ENCODE measurements around the gene DLGAP1. TPM values are rescaled to one million over a fixed set of nuclear protein-coding genes. Genes with fewer than 3 reads are reported as not detected.
"Not testable (repeated sequence)": the region's sequence is repeated elsewhere in the genome, so short reads cannot be mapped to it uniquely, and the experiment has no call there.

Gene DLGAP1
- total and polyA plus RNA-seq, 5 experiments from 2014 or later: not detected

DNA sequence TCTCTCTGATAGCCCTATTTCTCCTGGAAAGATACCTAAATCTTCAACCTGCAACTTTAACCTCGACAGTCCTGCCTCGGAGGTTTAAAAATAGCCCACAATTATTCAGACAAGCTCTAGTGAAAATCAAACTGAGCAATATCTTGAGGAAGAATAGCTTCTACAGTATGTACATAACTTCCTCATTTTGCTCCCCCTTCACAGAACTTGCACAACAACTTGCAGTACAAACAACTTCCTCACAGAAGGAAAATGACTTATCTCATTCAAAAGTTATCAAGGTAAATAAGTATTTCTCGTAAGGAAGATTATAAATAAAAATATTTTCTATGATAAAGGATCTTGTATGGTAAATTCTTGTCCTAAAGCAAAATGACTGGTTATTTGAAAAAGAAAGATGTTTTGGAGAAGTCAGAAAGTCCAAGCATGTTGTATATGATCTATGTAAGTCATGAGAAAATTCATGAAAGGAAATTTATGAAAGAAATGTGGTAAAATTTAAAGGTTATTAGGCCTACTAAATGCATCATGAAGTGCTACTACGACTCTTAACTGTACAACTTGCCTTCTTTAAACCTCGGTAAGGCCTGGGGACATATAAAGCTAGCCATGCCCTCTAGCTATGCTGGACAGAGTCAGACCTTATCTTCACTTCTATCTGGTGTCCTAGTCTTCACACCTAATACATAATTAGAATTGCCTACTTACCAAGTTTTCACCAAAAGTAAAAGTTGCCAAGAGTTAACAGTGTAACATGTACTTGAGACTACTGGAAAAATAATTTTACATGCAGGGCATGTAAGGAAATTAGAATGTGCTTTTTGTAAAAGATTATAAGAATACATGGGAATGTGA lies 394.5 kb downstream of the DLGAP1 start:
- peaks cover 4 to 30% (median 14%) of the 10 kb centered on the region in 9 donors for H3K9me3 Mint-ChIP-seq
- H3K4me1 Mint-ChIP-seq: no peaks in the 10 kb centered on the region
- DNase-seq (no peak), ATAC-seq (no peak)
- peaks cover 2 to 25% (median 10%) of the 10 kb centered on the region in 5 donors for H3K27me3 Mint-ChIP-seq
- no peak overlapping the region for H3K4me3 Mint-ChIP-seq
- peaks cover 0 to 9% (median 0%) of the 10 kb centered on the region in 3 donors for H3K36me3 Mint-ChIP-seq
- POLR2A ChIA-PET: no interaction called here
- no peak overlapping the region for H3K27ac Mint-ChIP-seq

GRCh38 chr18:4058179-4058578 lies 396.9 kb downstream of the DLGAP1 start:
- peaks cover 0 to 9% (median 0%) of the 10 kb centered on the region in 3 donors for H3K36me3 Mint-ChIP-seq
- H3K9me3 Mint-ChIP-seq: peaks cover 0 to 21% (median 13%) of the 10 kb centered on the region in 9 donors

DNA sequence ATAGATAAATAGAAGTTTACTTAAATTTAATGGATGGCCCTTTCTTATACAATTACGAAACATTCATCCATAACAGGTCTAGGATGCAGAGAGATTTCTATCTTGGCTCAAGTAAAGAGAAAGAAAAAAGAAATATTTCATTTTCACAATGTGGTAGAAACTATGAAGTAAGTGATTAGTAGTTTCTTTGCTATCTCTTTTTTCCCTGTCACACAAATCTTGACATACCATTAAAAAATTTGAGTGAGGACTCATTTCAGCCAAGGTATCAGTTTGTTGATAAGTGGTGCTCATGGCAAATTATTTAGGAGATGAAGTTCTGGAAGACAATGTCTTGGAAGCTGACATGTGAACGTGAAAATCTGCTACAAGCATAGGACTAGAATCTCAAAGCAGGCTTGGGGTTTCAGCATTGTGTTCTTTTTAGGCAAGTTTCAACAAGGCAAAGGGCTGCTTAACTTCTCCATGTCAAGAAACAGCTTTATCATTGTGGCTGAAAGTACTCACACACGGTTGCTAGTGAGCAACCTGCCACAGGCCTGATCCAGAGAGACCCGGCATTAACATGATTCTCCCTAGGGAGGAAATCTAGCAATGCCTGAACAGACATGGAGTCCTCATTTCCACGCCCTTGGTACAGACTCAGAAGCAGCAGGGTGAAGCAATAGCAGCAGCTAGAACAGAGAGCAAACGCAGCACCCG lies 414.6 kb downstream of the DLGAP1 start:
- H3K36me3 Mint-ChIP-seq: no peaks in the 10 kb centered on the region
- no peaks in the 10 kb centered on the region for H3K4me1 Mint-ChIP-seq
- H3K27me3 Mint-ChIP-seq: peaks cover 0 to 22% (median 6%) of the 10 kb centered on the region in 5 donors
- no peaks in the 10 kb centered on the region for H3K9me3 Mint-ChIP-seq
- POLR2A ChIA-PET: no interaction called here
- H3K27ac Mint-ChIP-seq: no peak overlapping the region
- DNase-seq: no peak
- ATAC-seq: no peak
- no peak overlapping the region for H3K4me3 Mint-ChIP-seq

More at GRCh38 chr18:4058179-4058578, 396.9 kb downstream of the DLGAP1 start:
- POLR2A ChIA-PET: no interaction called here
- Mint-ChIP-seq H3K27me3 (peaks cover 0 to 11% (median 9%) of the 10 kb centered on the region in 5 donors), H3K4me3 (no peak overlapping the region), H3K27ac (no peak overlapping the region), H3K4me1 (no peaks in the 10 kb centered on the region)
- ATAC-seq: no peak
- DNase-seq: no peak

DNA sequence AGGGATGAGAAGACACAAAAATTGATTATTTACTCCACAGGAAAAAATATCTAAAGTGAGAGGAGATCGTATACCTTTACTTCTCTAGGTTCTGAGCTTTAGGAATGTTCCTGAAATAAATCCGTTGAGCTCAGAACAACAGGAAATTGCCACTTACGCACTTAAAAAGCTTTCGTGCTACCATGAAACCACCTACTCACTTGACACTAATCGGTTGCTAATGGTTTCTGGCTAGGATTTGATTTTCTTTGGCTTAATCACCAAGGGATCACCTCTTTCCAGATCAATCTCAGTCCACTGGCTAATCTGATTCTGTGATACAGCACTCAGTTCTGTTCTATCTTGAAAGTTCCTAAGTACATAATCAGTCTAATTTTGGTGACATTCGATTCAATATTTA lies 419.6 kb downstream of the DLGAP1 start:
- no peak overlapping the region for H3K4me3 Mint-ChIP-seq
- peaks cover 0 to 22% (median 8%) of the 10 kb centered on the region in 5 donors for H3K27me3 Mint-ChIP-seq
- H3K27ac Mint-ChIP-seq: no peak overlapping the region
- H3K4me1 Mint-ChIP-seq: no peaks in the 10 kb centered on the region
- DNase-seq (no peak), ATAC-seq (no peak)
- no peaks in the 10 kb centered on the region for H3K36me3 Mint-ChIP-seq
- POLR2A ChIA-PET: no interaction called here
- H3K9me3 Mint-ChIP-seq: peaks cover 0 to 7% (median 0%) of the 10 kb centered on the region in 9 donors

GRCh38 chr18:4034815-4035214 lies 420.3 kb downstream of the DLGAP1 start:
- H3K36me3 Mint-ChIP-seq, H3K27ac Mint-ChIP-seq, ATAC-seq, H3K4me3 Mint-ChIP-seq, H3K4me1 Mint-ChIP-seq, POLR2A ChIA-PET, H3K9me3 Mint-ChIP-seq, DNase-seq: not testable (repeated sequence)
- H3K27me3 Mint-ChIP-seq: peaks cover 1 to 22% (median 8%) of the 10 kb centered on the region in 5 donors

DNA sequence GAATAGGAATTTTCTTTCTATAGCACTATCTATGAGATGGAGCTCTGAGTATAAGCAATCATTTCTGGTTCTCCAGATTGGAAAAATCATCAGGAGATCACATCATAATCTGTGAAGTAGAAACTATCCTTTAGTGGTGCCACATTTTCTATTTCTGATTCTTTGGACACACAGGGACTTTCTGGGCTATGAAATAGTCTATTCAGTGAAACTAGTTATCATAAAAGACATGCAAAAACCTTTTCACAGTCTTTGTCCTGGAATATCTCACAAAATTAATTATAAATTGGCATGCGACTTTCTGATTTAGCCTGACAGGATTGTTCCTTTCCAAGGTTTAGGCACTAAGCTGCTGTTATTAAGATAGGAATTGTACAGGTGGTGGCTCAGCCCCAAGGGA lies 428.6 kb downstream of the DLGAP1 start:
- no peaks in the 10 kb centered on the region for H3K36me3 Mint-ChIP-seq
- DNase-seq (no peak), ATAC-seq (no peak)
- no peak overlapping the region for H3K27ac Mint-ChIP-seq
- no peak overlapping the region for H3K4me3 Mint-ChIP-seq
- POLR2A ChIA-PET: no interaction called here
- H3K4me1 Mint-ChIP-seq: no peaks in the 10 kb centered on the region
- peaks cover 0 to 20% (median 3%) of the 10 kb centered on the region in 9 donors for H3K9me3 Mint-ChIP-seq
- H3K27me3 Mint-ChIP-seq: peaks cover 0 to 15% (median 4%) of the 10 kb centered on the region in 5 donors

DNA sequence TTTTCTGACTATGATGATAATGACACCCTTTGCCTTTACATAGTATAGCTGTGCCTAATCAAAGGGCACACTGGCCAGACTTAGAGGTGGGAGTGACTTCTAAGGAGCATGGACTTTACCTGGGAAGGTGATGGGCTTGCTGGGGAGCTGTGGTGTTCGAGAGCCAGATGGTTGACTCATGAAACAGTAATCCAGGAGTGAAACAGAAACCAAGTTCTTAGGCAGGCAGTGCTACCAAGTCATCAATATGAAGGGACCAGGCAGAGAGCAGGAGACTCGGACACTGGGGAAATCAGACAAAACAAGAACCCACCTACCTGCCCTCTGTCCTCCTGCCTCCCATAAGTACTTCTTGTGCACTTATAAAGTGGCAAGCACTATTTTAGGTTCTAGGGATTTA lies 430.4 kb downstream of the DLGAP1 start:
- no peak overlapping the region for H3K27ac Mint-ChIP-seq
- peaks cover 0 to 20% (median 3%) of the 10 kb centered on the region in 9 donors for H3K9me3 Mint-ChIP-seq
- POLR2A ChIA-PET: no interaction called here
- no peak overlapping the region for H3K4me3 Mint-ChIP-seq
- no peaks in the 10 kb centered on the region for H3K4me1 Mint-ChIP-seq
- no peak for ATAC-seq
- no peak for DNase-seq
- no peaks in the 10 kb centered on the region for H3K36me3 Mint-ChIP-seq
- H3K27me3 Mint-ChIP-seq: peaks cover 0 to 13% (median 2%) of the 10 kb centered on the region in 5 donors

DNA sequence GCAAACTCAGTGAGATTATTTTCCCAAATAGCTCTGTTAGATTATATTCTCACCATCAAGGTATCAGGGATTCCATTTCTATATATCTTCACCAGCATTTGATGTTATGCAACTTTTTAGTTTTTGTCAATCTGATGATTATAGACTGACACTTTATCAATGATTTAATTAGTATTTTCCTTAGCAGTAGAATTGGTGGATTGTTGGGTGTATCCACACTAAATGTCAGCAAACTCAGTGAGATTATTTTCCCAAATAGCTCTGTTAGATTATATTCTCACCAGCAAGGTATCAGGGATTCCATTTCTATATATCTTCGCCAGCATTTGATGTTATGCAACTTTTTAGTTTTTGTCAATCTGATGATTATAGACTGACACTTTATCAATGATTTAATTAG lies 432.4 kb downstream of the DLGAP1 start:
- H3K36me3 Mint-ChIP-seq, POLR2A ChIA-PET, H3K4me1 Mint-ChIP-seq, ATAC-seq, H3K27ac Mint-ChIP-seq, DNase-seq, H3K4me3 Mint-ChIP-seq: not testable (repeated sequence)
- Mint-ChIP-seq H3K9me3 (peaks cover 0 to 20% (median 3%) of the 10 kb centered on the region in 9 donors), H3K27me3 (peaks cover 0 to 15% (median 2%) of the 10 kb centered on the region in 5 donors)

DNA sequence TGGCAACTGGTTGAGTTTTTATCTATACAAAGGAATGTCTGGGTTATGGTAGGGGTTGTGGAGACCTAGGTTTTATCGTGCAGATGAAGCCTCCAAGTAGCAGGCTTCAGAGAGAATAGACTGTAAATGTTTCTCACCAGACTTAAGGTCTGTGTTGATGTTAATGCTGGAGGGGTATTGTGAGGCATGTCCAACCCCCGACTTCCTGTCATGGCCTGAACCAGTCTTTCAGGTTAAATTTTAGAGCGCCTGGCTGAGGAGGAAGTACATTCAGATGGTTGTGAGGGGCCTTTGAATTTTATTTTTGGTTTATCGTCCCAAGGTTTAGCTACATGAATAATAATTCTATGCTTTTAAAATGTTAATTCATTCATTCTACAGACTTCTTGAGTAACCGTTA lies 435.1 kb downstream of the DLGAP1 start:
- Mint-ChIP-seq H3K9me3 (peaks cover 0 to 20% (median 3%) of the 10 kb centered on the region in 9 donors), H3K36me3 (no peaks in the 10 kb centered on the region), H3K27me3 (peaks cover 0 to 16% (median 1%) of the 10 kb centered on the region in 5 donors), H3K27ac (no peak overlapping the region), H3K4me1 (no peaks in the 10 kb centered on the region), H3K4me3 (no peak overlapping the region)
- no peak for ATAC-seq
- POLR2A ChIA-PET: no interaction called here
- DNase-seq: no peak

- ATAC-seq (no peak), DNase-seq (no peak)
- POLR2A ChIA-PET: no interaction called here
Observed at GRCh38 chr18:4017480-4017879, 437.6 kb downstream of the DLGAP1 start.

DNA sequence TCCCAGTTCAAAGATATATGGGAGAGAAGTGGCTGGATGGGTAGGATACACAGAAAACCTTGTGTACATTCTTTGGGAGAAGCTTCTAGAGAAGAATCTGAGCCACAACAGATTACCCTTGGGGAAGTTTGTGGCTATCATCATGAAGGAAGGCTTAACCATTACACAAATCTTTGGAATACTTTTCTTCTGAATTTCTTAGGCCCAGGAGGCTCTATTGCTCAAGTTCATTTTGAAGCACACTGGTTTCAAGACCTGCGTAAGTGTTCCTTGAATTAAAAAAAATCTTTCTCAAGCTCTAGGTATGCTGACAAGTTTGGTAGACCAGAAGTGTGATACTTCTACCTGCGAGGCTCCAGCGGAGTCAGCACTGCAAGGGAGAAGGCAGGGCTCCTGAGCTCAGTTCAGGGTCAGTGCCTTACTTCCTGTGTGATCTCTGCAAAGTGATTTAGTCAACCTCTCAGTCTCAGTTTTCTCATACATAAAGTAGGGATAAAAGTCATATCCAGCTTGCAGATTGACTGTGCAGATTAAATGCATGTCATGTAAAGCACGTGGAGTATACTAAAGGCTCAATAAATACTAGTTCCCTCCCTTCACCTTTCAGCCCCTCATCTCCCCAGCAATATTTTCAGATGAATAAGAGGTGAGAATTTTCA lies 438.6 kb downstream of the DLGAP1 start:
- no peak for ATAC-seq

More at GRCh38 chr18:4017480-4017879, 437.6 kb downstream of the DLGAP1 start:
- Mint-ChIP-seq H3K4me1 (no peaks in the 10 kb centered on the region), H3K9me3 (peaks cover 0 to 9% (median 0%) of the 10 kb centered on the region in 9 donors), H3K4me3 (no peak overlapping the region), H3K36me3 (peaks cover 0 to 1% (median 0%) of the 10 kb centered on the region in 3 donors), H3K27me3 (peaks cover 0 to 16% (median 1%) of the 10 kb centered on the region in 5 donors), H3K27ac (no peak overlapping the region)

DNA sequence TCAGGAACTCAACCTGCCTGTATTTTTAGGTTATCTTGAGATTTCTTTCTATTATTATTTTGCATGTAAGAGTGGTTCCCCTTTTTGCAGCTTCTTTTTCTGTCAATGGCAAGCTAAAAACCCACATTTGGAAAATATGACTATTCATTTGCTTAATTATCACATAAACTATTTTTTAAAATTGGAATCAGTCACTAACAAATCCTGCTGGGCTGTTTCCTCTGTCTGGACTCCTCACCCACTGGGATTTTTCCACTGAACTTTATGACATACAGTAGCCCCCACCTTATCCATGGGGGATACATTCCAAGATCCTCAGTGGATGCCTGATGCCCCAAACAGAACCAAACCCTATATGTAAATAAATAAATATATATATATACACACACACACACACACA lies 447.3 kb downstream of the DLGAP1 start:
- peaks cover 13 to 59% (median 17%) of the 10 kb centered on the region in 5 donors for H3K27me3 Mint-ChIP-seq
- DNase-seq: no peak
- no peaks in the 10 kb centered on the region for H3K36me3 Mint-ChIP-seq
- H3K27ac Mint-ChIP-seq: no peak overlapping the region
- POLR2A ChIA-PET: no interaction called here
- no peaks in the 10 kb centered on the region for H3K4me1 Mint-ChIP-seq
- ATAC-seq: no peak
- peaks cover 0 to 2% (median 0%) of the 10 kb centered on the region in 9 donors for H3K9me3 Mint-ChIP-seq
- H3K4me3 Mint-ChIP-seq: no peak overlapping the region

More for the DNA sequence above, 438.6 kb downstream of the DLGAP1 start:
- Mint-ChIP-seq H3K4me3 (no peak overlapping the region), H3K9me3 (peaks cover 0 to 1% (median 0%) of the 10 kb centered on the region in 9 donors), H3K36me3 (peaks cover 0 to 1% (median 0%) of the 10 kb centered on the region in 3 donors), H3K27ac (no peak overlapping the region), H3K4me1 (no peaks in the 10 kb centered on the region), H3K27me3 (peaks cover 0 to 12% (median 2%) of the 10 kb centered on the region in 5 donors)
- no peak for DNase-seq
- POLR2A ChIA-PET: no interaction called here
